HG03045 (cell line): ENCODE results near the gene CSKMT.
"Not testable (repeated sequence)": the region's sequence is repeated elsewhere in the genome, so short reads cannot be mapped to it uniquely, and the experiment has no call there.

Experiments
- ATAC-seq: cut with Tn5 transposase; IDR thresholded peaks from one replicate; pipeline ENCODE4 v1.9.1; 2021; ENCODE audit warnings: mild to moderate bottlenecking, moderate library complexity; ENCODE audit not compliant: unreplicated experiment

The CSKMT gene

GRCh38 chr11:62687508-62688396, 22.6 kb downstream of the CSKMT start:
- ATAC-seq = no peak

GRCh38 chr11:62688491-62688890, 23.4 kb downstream of the CSKMT start:
- no peak for ATAC-seq

- ATAC-seq = no peak
These were observed 24.5 kb downstream of the CSKMT start, which contains the start of gene LRRN4CL for GRCh38 chr11:62689421-62690183. Gene LRRN4CL, minus strand, starts transcription at chr11:62689530. Its CDS starts 1,022 bp downstream, at chr11:62688508.

GRCh38 chr11:62693624-62694023, 28.5 kb downstream of the CSKMT start:
- ATAC-seq = not testable (repeated sequence)

GRCh38 chr11:62694455-62695167, 29.5 kb downstream of the CSKMT start:
- no peak for ATAC-seq

- ATAC-seq = no peak
These were observed 37.1 kb downstream of the CSKMT start for GRCh38 chr11:62702246-62702645.

GRCh38 chr11:62703921-62704320, 38.8 kb downstream of the CSKMT start:
- not testable (repeated sequence) for ATAC-seq

GRCh38 chr11:62705413-62705812, 40.3 kb downstream of the CSKMT start:
- ATAC-seq = no peak

- ATAC-seq = peak; percentile 57
These were observed 41.1 kb downstream of the CSKMT start for GRCh38 chr11:62705880-62706849.

GRCh38 chr11:62706850-62707247, 41.7 kb downstream of the CSKMT start:
- ATAC-seq = no peak

GRCh38 chr11:62707277-62707861, 42.3 kb downstream of the CSKMT start, which contains the start of the genes BSCL2 and GNG3:
Gene BSCL2, minus strand, starts transcription at chr11:62707424. Its CDS starts 229 bp downstream, at chr11:62707195.
Gene GNG3, plus strand, starts transcription at chr11:62707676. Its CDS starts 620 bp downstream, at chr11:62708296.
- no peak for ATAC-seq

- no peak for ATAC-seq
These were observed 43.3 kb downstream of the CSKMT start for GRCh38 chr11:62708392-62708791.

GRCh38 chr11:62708793-62709192, 43.7 kb downstream of the CSKMT start:
- ATAC-seq = no peak

GRCh38 chr11:62709247-62710000, 44.3 kb downstream of the CSKMT start:
- peak; percentile 72 for ATAC-seq

GRCh38 chr11:62710001-62710345, 44.9 kb downstream of the CSKMT start:
- ATAC-seq = no peak

- no peak for ATAC-seq
These were observed 47.2 kb downstream of the CSKMT start for GRCh38 chr11:62712276-62712812.

GRCh38 chr11:62712861-62713260, 47.7 kb downstream of the CSKMT start:
- ATAC-seq = no peak

- ATAC-seq = no peak
These were observed 48.2 kb downstream of the CSKMT start for GRCh38 chr11:62713343-62713742.
